IPS-11a (cell line): Measurements from ENCODE around the gene DACH1.
"Not testable (repeated sequence)": the region's sequence is repeated elsewhere in the genome, so short reads cannot be mapped to it uniquely, and the experiment has no call there.

Source experiments
- H3K4me3 ChIP-seq: one replicate; pipeline ENCODE4 v1.5.1; 2013; ENCODE audit warnings: low read depth, low read length, control low read depth

Gene DACH1

DNA sequence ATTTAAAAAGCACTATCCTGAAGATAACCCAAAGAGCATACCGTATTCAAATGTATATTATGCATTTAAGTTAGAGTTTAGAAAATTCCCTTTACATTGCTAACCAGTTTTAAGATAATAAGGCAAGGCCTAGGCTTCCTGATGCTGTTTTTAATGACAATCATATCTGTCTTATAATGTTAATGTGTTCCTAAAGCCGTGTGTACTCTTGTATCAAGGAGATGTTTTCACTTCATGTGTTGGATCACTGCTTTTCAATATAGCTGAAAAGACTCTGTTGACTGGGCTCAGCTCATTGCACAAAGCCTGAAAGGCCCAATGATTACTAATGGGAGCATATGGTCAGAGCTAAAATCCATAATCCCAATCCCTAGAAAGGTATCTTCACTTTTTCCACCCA lies 81.6 kb downstream of the DACH1 start:
- no peak overlapping the region for H3K4me3 ChIP-seq

DNA sequence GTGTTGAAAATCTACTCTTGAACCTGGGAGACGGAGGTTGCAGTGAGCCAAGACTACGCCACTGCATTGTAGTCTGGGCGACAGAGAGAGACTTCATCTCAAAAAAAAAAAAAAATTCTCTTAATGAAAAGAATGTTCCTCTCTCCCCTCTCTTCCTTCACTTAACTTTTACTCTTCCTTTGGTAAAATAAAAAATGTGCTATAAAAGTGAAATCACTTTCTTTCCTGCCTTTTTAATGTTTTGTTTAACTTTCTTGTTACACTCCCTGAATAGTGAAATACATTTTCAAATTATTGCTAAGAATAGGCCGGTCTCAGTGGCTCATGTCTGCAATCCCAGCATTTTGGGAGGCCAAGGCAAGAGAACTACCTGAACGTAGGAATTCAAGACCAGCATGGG lies 86.5 kb downstream of the DACH1 start:
- H3K4me3 ChIP-seq, result no peak overlapping the region

DNA sequence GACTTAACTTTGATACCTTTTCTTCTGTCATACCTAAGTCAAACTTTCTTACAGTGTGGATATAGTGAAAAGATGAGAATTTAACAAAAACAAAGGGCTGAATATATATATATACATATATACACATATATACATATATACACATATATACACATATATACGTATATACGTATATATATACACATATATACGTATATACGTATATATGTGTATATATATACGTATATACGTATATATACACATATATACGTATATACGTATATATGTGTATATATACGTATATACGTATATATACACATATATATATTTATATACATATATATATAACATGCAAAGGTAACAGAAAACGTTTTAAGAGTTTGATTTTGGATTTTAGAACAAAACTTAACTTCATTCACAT lies 88.0 kb downstream of the DACH1 start:
- H3K4me3 ChIP-seq, result not testable (repeated sequence)

DNA sequence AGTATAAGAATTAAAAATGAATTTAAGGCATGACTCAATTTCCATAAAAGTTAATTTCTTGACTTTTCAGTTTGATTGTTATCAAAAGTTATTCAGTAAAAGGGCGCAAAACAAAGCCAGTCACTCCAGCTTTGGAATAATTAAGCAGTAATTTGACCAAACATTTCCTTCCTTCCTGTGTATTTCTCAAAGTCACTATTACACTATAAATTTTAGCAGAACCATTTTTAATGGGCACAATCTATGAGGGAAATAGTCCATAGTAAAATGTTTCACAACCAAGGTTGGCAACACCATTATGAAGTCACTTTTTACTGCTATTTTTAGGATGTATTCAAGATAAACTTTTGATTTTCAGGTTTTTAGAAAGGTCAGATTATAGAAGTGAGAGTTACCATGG lies 91.0 kb downstream of the DACH1 start:
- H3K4me3 ChIP-seq, result no peak overlapping the region

DNA sequence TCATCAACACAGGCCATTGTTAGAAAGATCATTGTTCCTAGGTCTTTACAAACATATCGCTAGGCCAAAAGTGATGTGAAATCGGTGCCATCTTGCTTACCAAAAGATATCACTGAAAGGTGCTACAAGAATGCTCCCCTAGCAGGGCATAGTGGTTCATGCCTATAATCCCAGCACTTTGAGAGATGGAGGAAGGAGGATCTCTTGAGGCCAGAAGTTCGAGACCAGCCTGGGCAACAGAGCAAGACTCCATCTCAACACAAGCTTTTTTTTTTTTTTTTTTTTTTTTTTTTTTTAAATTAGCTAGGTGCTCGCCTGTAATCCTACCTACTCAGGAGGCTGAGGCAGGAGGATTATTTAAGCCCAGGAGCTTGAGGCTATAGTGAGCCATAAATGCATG lies 92.1 kb downstream of the DACH1 start:
- H3K4me3 ChIP-seq, result no peak overlapping the region

DNA sequence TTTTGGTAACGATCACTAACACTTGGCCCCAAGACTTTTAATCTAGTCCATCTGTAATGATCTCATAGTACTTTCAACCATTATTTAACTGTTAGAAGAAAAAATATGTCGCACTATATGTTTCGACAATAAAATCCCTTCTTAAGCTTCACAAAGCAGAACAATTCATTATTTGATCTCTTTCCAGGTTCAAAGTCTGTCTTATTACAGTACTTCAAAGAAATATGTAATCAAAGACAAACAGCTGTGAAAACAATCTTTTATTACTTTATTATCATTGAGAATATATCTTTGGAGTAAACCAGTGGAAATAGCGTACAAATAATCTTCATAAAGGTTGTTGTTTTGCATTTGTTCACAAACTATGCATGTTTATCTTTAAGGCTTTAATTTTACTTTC lies 93.5 kb downstream of the DACH1 start:
- no peak overlapping the region for H3K4me3 ChIP-seq

DNA sequence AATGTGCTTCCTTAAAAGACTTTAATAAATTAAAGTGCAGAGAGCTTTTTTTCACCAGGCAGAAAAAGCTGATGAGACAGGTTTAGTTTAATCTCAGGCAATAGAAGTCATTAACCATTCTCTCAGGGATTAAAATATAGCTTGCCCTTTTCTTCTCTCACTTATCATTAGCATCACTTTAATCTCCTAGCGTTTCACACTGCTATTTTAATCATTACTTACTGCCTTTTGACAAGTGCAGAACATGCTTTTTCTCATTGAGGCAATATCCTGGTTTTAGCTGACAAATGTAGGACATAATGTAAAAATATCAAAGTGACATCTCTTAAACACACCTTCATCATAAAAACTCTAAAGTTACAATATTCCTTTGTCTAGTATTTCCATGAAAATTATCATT lies 94.6 kb downstream of the DACH1 start:
- no peak overlapping the region for H3K4me3 ChIP-seq

DNA sequence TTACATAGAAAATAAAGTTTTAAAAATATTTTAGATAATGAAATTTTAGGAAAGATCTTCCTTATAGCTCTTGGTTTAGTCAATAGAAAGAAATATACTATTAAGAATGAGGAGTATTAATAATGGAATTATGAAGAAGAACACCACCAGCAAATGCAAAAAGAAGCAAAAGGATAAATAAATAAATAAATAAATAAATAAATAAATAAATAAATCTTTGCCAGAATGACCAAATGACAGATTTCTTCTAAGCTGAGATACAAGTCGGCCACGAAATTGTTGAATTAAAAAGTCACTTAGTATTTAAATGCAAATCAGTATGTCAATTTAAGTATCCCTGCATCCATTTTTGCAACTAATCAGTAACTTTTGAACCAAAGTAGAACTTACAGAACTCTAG lies 95.9 kb downstream of the DACH1 start:
- H3K4me3 ChIP-seq, result no peak overlapping the region

DNA sequence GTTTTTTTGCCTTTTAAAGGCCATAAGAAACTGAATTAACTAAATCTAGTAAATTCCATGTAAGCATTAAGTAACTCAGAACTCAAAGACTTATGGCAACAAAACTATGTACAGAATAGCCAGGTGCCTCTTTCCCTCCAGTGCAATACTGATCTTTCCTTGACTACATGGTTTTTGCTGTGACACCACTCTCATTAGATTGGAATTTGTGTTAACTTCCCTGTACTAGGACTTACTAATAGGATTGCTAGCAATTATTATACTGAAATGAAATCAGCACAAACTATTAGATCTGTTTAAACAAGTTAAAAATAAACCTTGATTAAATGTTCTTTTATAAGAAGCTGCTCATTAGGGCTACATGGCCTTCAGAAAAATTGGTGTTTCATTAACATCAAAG lies 96.3 kb downstream of the DACH1 start:
- H3K4me3 ChIP-seq, result no peak overlapping the region

DNA sequence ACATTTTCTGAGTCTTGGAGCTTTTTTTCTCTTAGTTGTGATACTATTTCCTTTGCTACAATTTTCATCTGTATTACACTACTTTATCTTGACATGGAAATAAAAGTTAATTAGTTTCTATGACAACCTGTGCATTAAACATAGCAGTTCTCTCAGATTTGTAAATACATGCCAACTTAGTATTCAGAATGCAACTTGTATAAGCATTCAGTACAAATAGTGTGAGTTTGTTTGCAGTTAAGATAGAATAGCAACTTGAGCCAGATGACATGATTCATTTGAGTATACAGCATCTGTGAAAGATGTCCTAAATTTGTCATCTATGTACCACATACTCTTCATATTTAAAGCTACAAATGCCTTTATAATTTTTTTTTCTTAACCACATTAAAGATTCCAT lies 98.1 kb downstream of the DACH1 start:
- H3K4me3 ChIP-seq, result no peak overlapping the region

DNA sequence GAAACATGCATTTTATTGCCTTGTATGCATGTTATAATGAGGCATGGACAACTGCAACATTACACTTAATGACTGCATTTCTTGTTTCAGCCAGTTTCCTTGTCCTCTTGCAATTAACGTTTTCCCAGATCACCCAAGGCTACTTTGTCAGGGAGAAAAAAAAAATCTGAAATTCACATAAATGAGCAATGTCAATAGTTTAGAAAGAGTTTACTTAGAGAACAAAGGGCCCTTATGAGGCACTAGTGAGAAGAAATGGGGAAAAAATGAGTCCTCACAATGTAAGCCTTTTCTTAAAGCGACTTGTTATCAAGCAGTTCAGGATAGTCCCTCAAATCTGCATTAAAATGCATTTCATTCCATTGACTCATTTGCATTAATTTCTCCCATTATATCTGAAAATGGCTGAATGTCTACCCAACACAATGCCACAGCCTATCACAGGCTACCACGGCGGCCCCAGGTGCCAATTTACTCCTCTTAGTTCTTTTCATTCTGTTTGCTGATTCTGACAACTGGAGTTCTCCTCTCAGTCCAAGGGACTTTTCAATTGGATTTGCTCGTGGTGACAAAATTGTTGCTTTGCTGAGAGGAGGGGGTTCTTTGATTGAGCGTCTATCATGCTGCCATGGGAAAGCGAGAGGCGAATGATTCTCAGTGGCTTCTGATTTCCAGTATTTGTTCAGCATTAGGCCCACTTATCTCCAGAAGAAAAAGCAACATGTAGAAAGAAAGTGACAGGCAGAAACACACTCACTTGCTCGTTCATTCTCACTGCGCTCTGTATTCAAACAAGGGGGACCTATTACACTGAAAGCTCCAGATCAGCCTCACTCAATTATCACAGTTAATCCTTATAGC lies 107.1 kb downstream of the DACH1 start:
- no peak overlapping the region for H3K4me3 ChIP-seq

DNA sequence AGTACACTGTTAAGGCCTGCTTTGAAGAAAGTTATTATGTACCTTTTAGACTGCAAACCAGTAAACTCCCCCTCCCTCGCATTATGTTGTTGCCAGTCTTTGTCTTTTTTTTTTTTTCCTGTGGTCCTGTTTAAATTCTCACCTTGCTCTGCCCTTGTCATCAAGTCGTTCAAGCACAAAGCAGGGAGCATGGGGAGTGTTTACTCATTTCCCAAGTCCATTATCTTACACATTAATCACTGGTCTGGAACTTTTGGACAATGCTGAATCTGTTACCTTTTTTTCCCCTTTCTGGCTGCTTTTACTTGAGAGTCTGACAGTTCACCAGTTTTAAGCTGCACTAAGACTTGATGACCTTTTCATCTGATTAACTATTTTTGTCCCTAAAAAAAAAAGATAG lies 108.2 kb downstream of the DACH1 start:
- no peak overlapping the region for H3K4me3 ChIP-seq

DNA sequence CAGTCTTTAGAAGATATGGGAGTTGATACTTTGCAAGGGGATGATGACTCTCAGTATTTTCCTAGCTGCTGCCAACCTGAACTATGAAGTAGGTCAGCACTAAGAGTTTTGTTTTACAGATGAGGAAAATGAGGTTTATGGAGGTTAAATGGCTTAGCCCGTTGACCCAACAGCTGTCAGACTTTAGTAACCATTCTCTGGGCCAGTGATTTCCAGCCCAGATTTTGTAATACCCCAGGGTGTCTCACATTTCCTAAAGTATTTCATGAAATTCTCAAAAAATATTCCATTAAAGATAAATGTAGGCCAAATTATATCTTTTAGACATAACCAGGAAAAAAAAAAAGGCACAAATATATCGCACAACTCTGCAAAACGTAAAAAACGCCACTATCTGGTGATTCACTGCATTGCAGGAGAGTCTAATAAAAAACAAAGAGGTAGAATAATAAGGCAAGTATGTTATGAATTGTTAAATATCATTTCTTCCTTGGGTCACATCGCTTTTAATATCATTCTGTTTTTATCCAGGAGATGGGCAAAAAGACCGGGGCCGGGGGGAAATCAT lies 112.5 kb downstream of the DACH1 start:
- no peak overlapping the region for H3K4me3 ChIP-seq

DNA sequence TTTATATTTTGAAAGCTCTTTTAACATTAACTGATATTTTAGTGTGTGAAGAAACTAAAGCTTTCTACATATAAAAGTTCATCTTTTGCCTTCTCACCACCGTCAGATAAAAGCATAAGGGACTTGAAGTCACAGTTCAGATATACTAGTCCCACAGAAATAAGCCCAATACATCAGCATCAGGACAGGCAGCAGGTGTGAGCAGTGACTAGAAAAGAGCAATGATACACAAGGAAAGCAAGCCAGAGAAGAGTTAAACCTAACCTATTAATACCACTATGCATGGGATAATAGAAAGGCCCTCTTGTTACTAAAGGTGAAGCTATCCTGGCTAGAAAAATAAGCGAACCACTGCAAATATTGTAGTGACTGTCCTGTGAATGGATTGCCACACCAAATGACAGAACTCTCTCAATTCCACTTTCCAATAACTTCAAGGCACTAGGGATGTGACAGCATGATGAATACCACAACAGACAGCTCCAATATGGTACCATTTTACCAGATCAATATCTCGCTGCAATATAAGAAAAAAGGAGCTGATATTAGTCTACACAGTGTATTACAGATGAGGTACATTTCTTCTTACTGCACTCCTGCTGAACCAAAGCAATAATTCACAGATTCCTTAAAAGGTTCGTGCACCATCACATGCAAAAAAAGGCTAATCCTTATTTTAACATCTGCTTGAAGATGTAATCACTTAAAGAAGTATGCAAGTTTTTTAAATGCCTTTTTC lies 114.1 kb downstream of the DACH1 start:
- no peak overlapping the region for H3K4me3 ChIP-seq

DNA sequence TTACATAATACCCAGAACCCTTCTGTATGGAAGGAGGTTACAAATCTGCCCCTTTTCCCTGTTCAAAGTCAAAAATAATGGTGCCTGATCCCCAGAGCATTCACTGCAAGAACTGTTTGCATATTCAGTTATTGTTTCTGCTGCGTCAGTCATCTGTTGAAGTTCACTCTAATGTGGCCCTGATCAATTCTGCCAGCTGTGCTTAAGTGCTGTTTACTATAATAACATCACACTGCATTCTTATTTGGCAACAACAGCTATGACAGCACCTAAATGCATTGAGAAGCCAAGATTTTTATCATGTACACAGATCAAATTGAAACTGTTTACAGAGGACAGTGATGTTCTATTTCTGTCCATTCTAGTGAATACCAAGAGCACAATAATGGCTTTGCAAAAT lies 115.9 kb downstream of the DACH1 start:
- no peak overlapping the region for H3K4me3 ChIP-seq

DNA sequence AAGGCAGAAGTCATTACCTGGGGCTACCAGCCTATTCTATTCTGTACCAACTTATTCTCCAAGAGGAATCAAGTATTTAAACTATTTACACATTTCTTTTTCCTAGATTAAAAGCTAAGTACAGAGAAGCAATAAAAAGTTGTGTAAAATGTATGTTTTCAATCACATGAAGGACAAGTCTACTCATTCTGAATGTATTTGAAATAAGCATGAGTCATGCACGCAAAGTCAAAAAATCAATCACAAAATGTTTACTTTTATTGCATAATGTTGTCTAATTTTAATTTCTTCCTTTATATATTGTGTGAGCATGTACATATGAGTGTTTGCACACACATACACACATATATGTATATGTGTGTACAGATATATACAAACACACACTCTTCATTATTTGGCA lies 136.7 kb downstream of the DACH1 start:
- no peak overlapping the region for H3K4me3 ChIP-seq

DNA sequence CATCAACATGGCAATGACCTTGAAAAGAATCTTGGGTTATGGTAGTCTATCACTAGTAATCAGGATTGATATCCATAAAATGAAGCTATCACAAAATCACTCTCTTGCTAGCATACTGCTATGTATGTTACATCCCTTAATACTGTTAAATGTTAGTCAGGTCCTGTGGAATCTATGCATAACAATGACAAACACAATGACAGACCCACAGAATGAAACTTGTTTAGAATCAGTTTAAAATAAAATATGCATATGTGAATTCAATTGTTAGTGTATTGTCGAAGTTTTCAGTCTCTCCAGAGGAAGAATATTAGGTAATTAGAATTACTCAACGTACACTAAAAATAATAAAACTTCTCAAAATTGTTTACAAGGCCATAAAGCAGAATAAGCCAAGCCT lies 137.6 kb downstream of the DACH1 start:
- no peak overlapping the region for H3K4me3 ChIP-seq

DNA sequence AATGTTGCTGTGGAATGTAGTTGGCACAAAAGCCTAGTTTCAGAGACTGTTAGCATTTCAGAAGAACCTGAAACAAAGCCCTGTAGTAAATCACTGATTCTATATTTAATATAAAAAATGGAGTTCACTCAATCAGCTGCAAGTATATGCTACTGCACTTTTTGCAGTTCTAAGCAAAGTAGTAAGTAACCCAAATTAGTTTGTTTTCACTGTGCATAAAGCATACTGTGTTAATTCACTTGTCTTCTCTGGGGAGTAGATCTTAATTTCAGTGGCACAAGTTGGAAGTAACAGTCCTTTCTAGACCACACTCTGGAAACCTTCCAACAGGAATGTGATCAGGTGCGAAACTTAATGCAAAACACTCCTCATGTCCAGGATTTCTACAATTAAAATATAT lies 139.3 kb downstream of the DACH1 start:
- no peak overlapping the region for H3K4me3 ChIP-seq

DNA sequence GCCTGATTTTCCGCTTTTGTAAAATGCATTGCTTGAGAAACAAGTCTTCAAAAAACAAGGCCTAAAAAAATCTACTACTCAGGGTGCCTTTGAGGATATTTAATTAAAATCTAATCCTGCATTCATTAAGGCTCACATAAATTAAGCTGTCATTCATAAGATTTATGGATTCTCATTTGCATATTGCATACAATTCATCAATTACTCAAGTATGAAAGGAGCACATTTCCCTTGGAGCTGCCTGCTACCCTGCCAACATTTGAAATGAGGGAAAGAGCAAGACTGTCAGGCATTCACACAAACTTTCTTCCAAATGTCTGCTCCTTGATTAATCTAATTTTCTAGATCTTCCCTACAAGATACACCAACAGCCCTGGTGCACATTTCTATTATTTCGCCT lies 140.0 kb downstream of the DACH1 start:
- H3K4me3 ChIP-seq, result no peak overlapping the region

DNA sequence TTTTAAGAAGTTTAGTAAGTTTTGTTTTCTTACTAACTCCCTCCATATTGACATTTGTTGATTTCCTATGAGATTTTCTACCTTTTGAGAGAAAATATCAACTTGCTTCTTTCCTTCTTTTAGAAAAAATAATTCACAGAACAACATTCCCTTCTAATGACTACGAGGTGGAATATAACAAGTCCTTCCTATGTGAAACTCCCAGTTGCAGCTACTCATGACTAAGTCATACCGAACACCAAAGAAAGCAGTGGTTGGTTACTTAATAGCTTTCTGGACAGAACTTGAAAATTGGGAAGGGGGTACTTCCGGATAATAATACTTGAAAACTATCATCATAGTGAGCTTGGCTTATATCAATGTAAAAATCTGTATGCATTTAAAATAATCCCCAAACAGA lies 144.8 kb downstream of the DACH1 start:
- H3K4me3 ChIP-seq, result no peak overlapping the region

DNA sequence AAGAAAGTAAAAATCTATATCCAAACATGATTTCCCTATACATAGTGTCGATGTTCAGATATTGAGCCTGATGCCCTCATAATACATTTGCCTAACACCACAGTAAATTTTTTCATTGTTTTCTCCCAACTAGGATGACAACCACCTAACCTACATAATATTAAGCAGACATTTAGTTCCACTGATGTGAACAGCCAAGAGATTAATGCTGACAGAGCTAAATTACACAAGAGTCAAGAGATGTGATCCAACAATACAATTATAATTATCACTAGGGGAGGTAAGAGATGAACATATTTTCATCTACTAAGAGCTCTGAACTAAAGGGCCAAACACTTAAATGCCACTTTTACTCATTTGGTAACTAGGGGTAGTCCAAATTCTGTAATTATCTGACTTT lies 145.9 kb downstream of the DACH1 start:
- no peak overlapping the region for H3K4me3 ChIP-seq

DNA sequence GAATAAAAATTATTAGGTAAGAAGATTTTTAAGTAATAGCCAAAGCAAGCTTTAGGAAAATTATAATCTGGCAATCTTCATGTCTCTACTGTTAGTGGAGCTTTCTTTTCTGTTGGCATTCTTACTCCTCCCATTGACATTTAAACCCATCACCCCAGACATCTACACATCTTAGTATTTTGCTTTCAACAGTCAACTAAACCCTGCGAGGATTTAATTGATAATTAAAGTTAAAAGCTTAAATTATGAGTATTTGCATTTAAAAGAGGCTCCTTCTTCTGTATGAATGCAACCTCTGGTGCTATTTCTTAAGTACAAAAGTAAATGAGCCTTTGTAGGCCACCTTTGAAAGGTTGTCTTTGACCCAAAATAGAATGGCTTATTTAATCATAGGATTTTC lies 148.1 kb downstream of the DACH1 start:
- H3K4me3 ChIP-seq, result no peak overlapping the region
